Activated CD8-positive, alpha-beta T cell treated with anti-CD3 and anti-CD28 coated beads for 36 hours (primary cell): ENCODE results near the gene ACBD6. TPM values are rescaled to one million over a fixed set of nuclear protein-coding genes. Genes with fewer than 3 reads are reported as not detected.

Experiments
- ATAC-seq: fragments of 200-7000 bp; cut with Tn5 transposase; one replicate; pipeline ENCODE4 v1.10.0; 2021; ENCODE audit warnings: mild to moderate bottlenecking, moderate library complexity
- CTCF ChIA-PET: fragments of 350-600 bp; sonication (Branson Sonifier 250); formaldehyde crosslinking; loops from one replicate; lab custom pipeline; 2021; ENCODE audit warnings: antibody characterized with exemption; lab: Charles Lee
- POLR2A ChIA-PET: fragments of 350-600 bp; sonication (Branson Sonifier 250); formaldehyde crosslinking; loops from one replicate; lab custom pipeline; 2021; ENCODE audit warnings: antibody characterized with exemption; lab: Charles Lee
- DNase-seq: peaks from one replicate; pipeline ENCODE4 v3.0.0-alpha.2; 2020
- H3K27ac Mint-ChIP-seq: one replicate; pipeline ENCODE4 v1.8.0; 2021; ENCODE audit warnings: mild to moderate bottlenecking, mixed read lengths
- H3K27me3 Mint-ChIP-seq: one replicate; pipeline ENCODE4 v1.8.0; 2021; ENCODE audit warnings: mixed read lengths
- H3K36me3 Mint-ChIP-seq: one replicate; pipeline ENCODE4 v1.8.0; 2021; ENCODE audit warnings: low read depth, mixed read lengths
- H3K4me1 Mint-ChIP-seq: one replicate; pipeline ENCODE4 v1.8.0; 2021; ENCODE audit warnings: low read depth, mixed read lengths
- H3K4me3 Mint-ChIP-seq: one replicate; pipeline ENCODE4 v1.8.0; 2021; ENCODE audit warnings: mild to moderate bottlenecking, moderate library complexity, mixed read lengths
- H3K9me3 Mint-ChIP-seq: one replicate; pipeline ENCODE4 v1.8.0; 2021; ENCODE audit warnings: mixed read lengths
- CTCF ChIP-seq: fragments of 200-600 bp; IDR thresholded peaks from one replicate; pipeline ENCODE4 v1.8.0; 2022; ENCODE audit warnings: antibody characterized with exemption, mild to moderate bottlenecking
- intact Hi-C: fragments of 100-400 bp; cut with micrococcal nuclease; formaldehyde crosslinking; loops from one replicate; pipeline ENCODE4 v1.10.0; 2022
- total RNA-seq, 2 experiments: library from RNA; stranded (reverse); gene quantifications; one replicate each; pipeline ENCODE4 v1.2.3, GENCODE V29; 2021

ACBD6 gene
- total RNA-seq, 2 experiments from 2014 or later = 41.3 to 45.0 TPM

DNA sequence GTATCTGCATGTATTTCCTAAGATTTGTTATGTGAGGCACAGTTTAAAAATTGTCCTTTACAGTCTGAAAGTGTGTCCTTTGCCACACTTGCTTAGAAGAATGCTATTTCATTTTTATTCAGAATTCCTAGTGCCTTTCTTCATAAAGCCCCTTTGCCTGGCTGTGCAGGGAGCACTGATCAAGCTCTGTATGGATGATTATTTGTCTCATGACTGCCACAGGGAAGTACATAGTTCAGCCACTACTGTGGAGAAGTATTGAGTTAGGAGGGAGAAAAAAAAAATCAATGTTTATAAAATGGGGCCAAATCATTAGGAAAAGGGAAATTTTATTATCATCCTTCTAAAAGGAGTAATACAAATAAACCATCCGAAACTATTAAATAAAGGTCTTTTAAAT is 220.9 kb downstream of the ACBD6 start:
- ChIA-PET POLR2A (no interaction called here), CTCF (no interaction called here)
- no peaks in the 10 kb centered on the region for H3K9me3 Mint-ChIP-seq
- DNase-seq (no peak), ATAC-seq (no peak)
- no peaks in the 10 kb centered on the region for H3K4me1 Mint-ChIP-seq
- no peak overlapping the region for H3K27ac Mint-ChIP-seq
- intact Hi-C loops = no loop called here
- H3K27me3 Mint-ChIP-seq = no peaks in the 10 kb centered on the region
- no peak overlapping the region for H3K4me3 Mint-ChIP-seq
- peaks cover 23% of the 10 kb centered on the region for H3K36me3 Mint-ChIP-seq
- TF ChIP-seq CTCF = no peak

DNA sequence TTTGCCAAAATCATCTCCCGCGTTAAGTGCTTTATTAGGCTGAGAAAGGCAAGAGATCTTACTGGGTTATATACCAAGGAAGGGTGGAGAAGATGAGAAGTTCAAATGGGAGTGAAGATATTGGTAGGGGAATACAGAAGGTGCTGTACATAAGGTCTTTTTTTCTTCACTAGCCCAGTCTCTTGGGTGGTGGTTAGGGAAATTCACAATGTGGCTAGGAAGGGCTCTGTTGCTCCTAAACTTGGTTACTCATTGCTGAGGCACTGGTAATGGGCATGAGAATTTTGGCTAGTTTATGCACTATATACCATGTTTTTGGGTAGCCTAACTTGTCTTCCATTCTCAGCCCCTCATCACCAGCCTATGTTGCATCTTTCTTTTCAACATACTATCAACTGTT is 221.8 kb downstream of the ACBD6 start:
- intact Hi-C loops = no loop called here
- H3K4me3 Mint-ChIP-seq = no peak overlapping the region
- H3K9me3 Mint-ChIP-seq = no peaks in the 10 kb centered on the region
- H3K27ac Mint-ChIP-seq = no peak overlapping the region
- DNase-seq (no peak), ATAC-seq (no peak)
- no peak for TF ChIP-seq CTCF
- H3K4me1 Mint-ChIP-seq = no peaks in the 10 kb centered on the region
- ChIA-PET POLR2A (no interaction called here), CTCF (no interaction called here)
- H3K36me3 Mint-ChIP-seq = peaks cover 22% of the 10 kb centered on the region
- no peaks in the 10 kb centered on the region for H3K27me3 Mint-ChIP-seq

- no peaks in the 10 kb centered on the region for H3K4me1 Mint-ChIP-seq
- H3K36me3 Mint-ChIP-seq = peaks cover 23% of the 10 kb centered on the region
- no peaks in the 10 kb centered on the region for H3K27me3 Mint-ChIP-seq
- no peak overlapping the region for H3K27ac Mint-ChIP-seq
- no peak overlapping the region for H3K4me3 Mint-ChIP-seq
- no peaks in the 10 kb centered on the region for H3K9me3 Mint-ChIP-seq
- intact Hi-C loops = no loop called here
- no peak for DNase-seq
- ChIA-PET POLR2A (interaction anchor here (0.6 kb wide), 1 partner anchor 701 kb away, joined by 6 read pairs; no protein-coding TSS in a partner anchor), CTCF (no interaction called here)
- TF ChIP-seq CTCF = no peak
- ATAC-seq = no peak
Observed at GRCh38 chr1:180279651-180280050, 222.7 kb downstream of the ACBD6 start.

- intact Hi-C loops = no loop called here
- H3K9me3 Mint-ChIP-seq = no peaks in the 10 kb centered on the region
- no peak for TF ChIP-seq CTCF
- no peak overlapping the region for H3K27ac Mint-ChIP-seq
- ATAC-seq (no peak), DNase-seq (no peak)
- POLR2A ChIA-PET = no interaction called here
- H3K4me1 Mint-ChIP-seq = no peaks in the 10 kb centered on the region
- CTCF ChIA-PET = interaction anchor here (1.8 kb wide), 1 partner anchor 199 kb away, joined by 5 read pairs; no protein-coding TSS in a partner anchor
- no peaks in the 10 kb centered on the region for H3K27me3 Mint-ChIP-seq
- peaks cover 22% of the 10 kb centered on the region for H3K36me3 Mint-ChIP-seq
- no peak overlapping the region for H3K4me3 Mint-ChIP-seq
Observed at GRCh38 chr1:180278596-180279395, 223.6 kb downstream of the ACBD6 start.

DNA sequence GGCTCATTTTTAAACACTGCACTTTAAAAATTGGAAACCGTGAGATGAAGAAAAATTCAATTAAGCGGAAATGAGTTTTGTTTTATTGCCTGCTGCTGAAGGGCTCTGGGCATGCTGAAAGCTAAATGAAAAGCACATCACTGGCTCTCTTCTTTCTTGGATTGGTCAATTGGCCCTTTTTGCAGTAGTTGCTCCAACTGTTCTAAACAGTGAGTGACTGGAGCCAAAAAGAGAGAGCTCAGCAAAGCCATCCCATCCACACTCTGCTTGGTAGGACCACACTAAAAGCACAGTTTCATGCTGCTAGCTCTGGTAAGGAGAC is 224.2 kb downstream of the ACBD6 start:
- H3K27ac Mint-ChIP-seq = no peak overlapping the region
- TF ChIP-seq CTCF = no peak
- peaks cover 21% of the 10 kb centered on the region for H3K36me3 Mint-ChIP-seq
- ChIA-PET POLR2A (no interaction called here), CTCF (interaction anchor here (1.8 to 1.9 kb wide), 2 partner anchors 25 to 200 kb away, joined by 5 to 7 read pairs; no protein-coding TSS in a partner anchor)
- DNase-seq = no peak
- H3K4me1 Mint-ChIP-seq = no peaks in the 10 kb centered on the region
- intact Hi-C loops = no loop called here
- no peak overlapping the region for H3K4me3 Mint-ChIP-seq
- no peaks in the 10 kb centered on the region for H3K27me3 Mint-ChIP-seq
- no peak for ATAC-seq
- no peaks in the 10 kb centered on the region for H3K9me3 Mint-ChIP-seq
